WERI-Rb-1 (cell line): ENCODE measurements around the gene PTPRG.

Source experiments
- DNase-seq: peaks from one replicate; pipeline ENCODE4 v3.0.0-alpha.2; 2020
- H3K27ac ChIP-seq: fragments of 250-450 bp; sonication (Bioruptor Pico); 2 replicates; pipeline ENCODE4 v1.5.1; 2020; ENCODE audit warnings: mild to moderate bottlenecking, moderate library complexity
- H3K27me3 ChIP-seq: fragments of 250-450 bp; sonication (Bioruptor Pico); 2 replicates; pipeline ENCODE4 v1.5.1; 2021; ENCODE audit warnings: mild to moderate bottlenecking, low read depth, moderate library complexity; ENCODE audit not compliant: insufficient read depth, severe bottlenecking
- H3K36me3 ChIP-seq: fragments of 250-450 bp; sonication (Bioruptor Pico); 2 replicates; pipeline ENCODE4 v1.5.1; 2020; ENCODE audit warnings: mild to moderate bottlenecking, moderate library complexity
- H3K4me3 ChIP-seq: 2 replicates; pipeline ENCODE4 v1.5.1; 2011; ENCODE audit warnings: low read depth, mild to moderate bottlenecking, control low read depth, low read length
- H3K9me3 ChIP-seq: fragments of 250-450 bp; sonication (Bioruptor Pico); 2 replicates; pipeline ENCODE4 v1.5.1; 2021; ENCODE audit warnings: mild to moderate bottlenecking, moderate library complexity; ENCODE audit not compliant: severe bottlenecking
- CTCF ChIP-seq: IDR thresholded peaks from 2 replicates; pipeline ENCODE4 v1.5.1; 2011; ENCODE audit warnings: low read depth, mild to moderate bottlenecking, control low read depth, inconsistent platforms, low read length

PTPRG gene

GRCh38 chr3:61627768-61628185 is 66.4 kb downstream of the PTPRG start:
- H3K36me3 ChIP-seq: peaks cover 26% of the 10 kb centered on the region
- DNase-seq: no peak
- H3K27me3 ChIP-seq: no peaks in the 10 kb centered on the region
- no peak overlapping the region for H3K4me3 ChIP-seq
- H3K9me3 ChIP-seq: no peaks in the 10 kb centered on the region
- TF ChIP-seq CTCF: no peak
- no peak overlapping the region for H3K27ac ChIP-seq

DNA sequence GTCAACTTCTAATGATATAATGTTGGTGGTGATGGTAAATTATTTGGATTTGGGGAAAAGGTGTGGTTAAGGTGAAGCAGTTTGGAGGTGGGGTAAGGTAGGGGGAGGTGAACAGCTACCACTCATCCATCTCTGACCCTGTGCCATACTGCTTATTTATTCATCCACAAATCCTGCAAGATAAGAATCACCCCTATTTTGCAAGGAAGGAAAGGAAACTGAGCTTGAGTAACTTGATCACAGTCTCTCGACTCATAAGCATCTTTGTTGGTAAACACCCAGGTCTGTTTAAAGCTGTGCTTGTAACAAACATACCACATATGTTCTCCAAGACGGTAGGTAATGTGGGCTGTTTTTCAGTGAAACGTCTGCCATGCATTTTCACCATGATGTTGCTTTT is 67.3 kb downstream of the PTPRG start:
- no peaks in the 10 kb centered on the region for H3K27me3 ChIP-seq
- H3K36me3 ChIP-seq: peaks cover 22% of the 10 kb centered on the region
- H3K9me3 ChIP-seq: no peaks in the 10 kb centered on the region
- TF ChIP-seq CTCF: no peak
- no peak for DNase-seq
- H3K27ac ChIP-seq: no peak overlapping the region
- H3K4me3 ChIP-seq: no peak overlapping the region

DNA sequence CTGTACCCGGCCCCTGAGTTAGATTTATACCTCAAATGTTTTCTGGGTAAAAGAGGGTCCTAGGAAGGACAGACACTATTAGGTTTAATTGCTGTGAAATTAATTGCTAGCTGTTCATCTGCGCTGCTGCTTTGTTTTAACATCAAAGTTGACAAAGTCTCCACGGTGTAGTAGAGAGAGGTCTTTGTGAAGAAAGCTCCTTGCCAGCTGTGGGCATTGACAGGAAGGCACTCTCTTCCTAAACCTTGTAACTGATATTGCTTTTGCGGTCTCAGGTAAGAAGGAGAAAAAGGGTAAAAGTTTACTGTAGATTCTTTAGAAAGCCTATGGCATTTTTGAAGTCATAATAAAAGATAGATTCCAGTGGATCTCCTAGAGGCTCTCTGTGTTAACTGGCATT is 68.1 kb downstream of the PTPRG start:
- no peaks in the 10 kb centered on the region for H3K9me3 ChIP-seq
- no peaks in the 10 kb centered on the region for H3K27me3 ChIP-seq
- TF ChIP-seq CTCF: no peak
- no peak overlapping the region for H3K4me3 ChIP-seq
- H3K36me3 ChIP-seq: peaks cover 16% of the 10 kb centered on the region
- no peak overlapping the region for H3K27ac ChIP-seq
- no peak for DNase-seq

DNA sequence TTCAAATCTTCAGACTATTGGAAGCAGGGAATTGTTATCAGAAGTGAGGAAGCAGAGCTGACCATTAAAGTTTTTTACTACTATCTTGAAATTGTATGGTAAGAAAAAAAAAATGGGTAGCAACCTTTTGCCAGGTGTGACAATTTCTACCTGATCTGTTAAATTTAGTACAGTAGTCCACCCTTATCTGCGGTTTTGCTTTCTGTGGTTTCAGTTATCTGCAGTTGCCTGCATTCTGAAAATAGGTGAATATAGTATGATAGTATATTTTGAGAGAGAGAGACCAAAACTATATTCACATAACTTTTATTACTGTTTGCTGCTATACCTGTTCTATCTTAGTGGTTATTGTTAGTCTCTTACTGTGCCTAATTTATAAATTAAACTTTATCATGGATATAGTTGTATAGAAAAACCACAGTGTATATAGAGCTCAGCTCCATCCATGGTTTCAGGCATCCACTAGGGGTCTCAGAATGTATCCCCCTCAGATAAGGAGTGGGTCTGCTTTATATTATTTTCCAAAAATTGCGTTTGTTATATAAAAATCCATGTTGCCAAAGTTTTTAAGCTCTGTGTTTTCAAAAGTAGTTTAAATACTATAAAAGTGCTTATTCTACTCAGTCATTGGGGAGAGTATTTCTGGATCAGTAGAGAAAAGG is 69.9 kb downstream of the PTPRG start:
- Histone ChIP-seq H3K36me3 (peaks cover 19% of the 10 kb centered on the region), H3K27me3 (no peaks in the 10 kb centered on the region), H3K27ac (no peak overlapping the region), H3K4me3 (no peak overlapping the region), H3K9me3 (no peaks in the 10 kb centered on the region)
- no peak for DNase-seq
- no peak for TF ChIP-seq CTCF

- TF ChIP-seq CTCF: no peak
- DNase-seq: no peak
- H3K27ac ChIP-seq: no peak overlapping the region
- no peaks in the 10 kb centered on the region for H3K27me3 ChIP-seq
- peaks cover 19% of the 10 kb centered on the region for H3K36me3 ChIP-seq
- H3K9me3 ChIP-seq: no peaks in the 10 kb centered on the region
- H3K4me3 ChIP-seq: no peak overlapping the region
Measured at GRCh38 chr3:61632568-61633175, 71.3 kb downstream of the PTPRG start.

- H3K27ac ChIP-seq: no peak overlapping the region
- H3K9me3 ChIP-seq: no peaks in the 10 kb centered on the region
- H3K4me3 ChIP-seq: no peak overlapping the region
- no peak for TF ChIP-seq CTCF
- H3K27me3 ChIP-seq: no peaks in the 10 kb centered on the region
- H3K36me3 ChIP-seq: peaks cover 16% of the 10 kb centered on the region
- no peak for DNase-seq
Measured at GRCh38 chr3:61634678-61635077, 73.3 kb downstream of the PTPRG start.
